Left lung (tissue), 10 donors: ENCODE results near the gene SDHAF4. TPM values are rescaled to one million over a fixed set of nuclear protein-coding genes. Genes with fewer than 3 reads are reported as not detected.

Experiments used
- ATAC-seq: fragments of 200-7000 bp; cut with Tn5 transposase; one replicate; pipeline ENCODE4 v1.9.1; 2020; ENCODE audit warnings: moderate library complexity
- DNase-seq, 4 donors: peaks; one replicate each; pipeline ENCODE4 v3.0.0-alpha.2; 2013 to 2020
- H3K27ac ChIP-seq, 2 donors: fragments of 200-600 bp; sonication (generic) in 1 of 2; one replicate each; pipeline versions ENCODE4 v1.5.0 to v1.8.0; 2020 to 2021
- H3K27me3 ChIP-seq, 2 donors: fragments of 200-600 bp; sonication (generic) in 1 of 2; one replicate each; pipeline versions ENCODE4 v1.5.0 to v1.8.0; 2020 to 2021
- H3K36me3 ChIP-seq, 2 donors: fragments of 200-600 bp; sonication (generic) in 1 of 2; one replicate each; pipeline versions ENCODE4 v1.5.0 to v1.8.0; 2020 to 2021
- H3K4me1 ChIP-seq, 2 donors: fragments of 200-600 bp; one replicate each; pipeline ENCODE4 v1.8.0; 2021
- H3K4me3 ChIP-seq, 2 donors: fragments of 200-600 bp; sonication (generic) in 1 of 2; one replicate each; pipeline versions ENCODE4 v1.5.0 to v1.8.0; 2020 to 2021; ENCODE audit warnings: mild to moderate bottlenecking in 1 of 2
- H3K9me3 ChIP-seq, 2 donors: fragments of 200-600 bp; sonication (generic) in 1 of 2; one replicate each; pipeline versions ENCODE4 v1.5.0 to v1.8.0; 2020 to 2021
- CTCF ChIP-seq, 2 donors: fragments of 200-600 bp; sonication (generic) in 1 of 2; IDR thresholded peaks; one replicate each; pipeline versions ENCODE4 v1.5.0 to v1.8.0; 2021; ENCODE audit warnings: antibody characterized with exemption in 2 of 2
- intact Hi-C, 2 donors: fragments of 100-400 bp; cut with DNase I; formaldehyde crosslinking; loops; one replicate each; pipeline versions ENCODE4 v1.11.2 to v1.14.2; 2022
- polyA plus RNA-seq, 6 donors: library from polyadenylated mRNA; unstranded; fragments of 120-200 nt; gene quantifications; one replicate each; pipeline ENCODE4 v1.2.1, GENCODE V29; 2013; ENCODE audit not compliant: insufficient read length in 6 of 6
- total RNA-seq, 2 donors: library from RNA; stranded (reverse); fragmentation: NEBNext Ultra II Directional; extraction: Animal tissue kit (Norgen Biotek cat#: 25700); gene quantifications; one replicate each; pipeline ENCODE4 v1.2.1, GENCODE V29; 2021
- donor health status: DM: no; HTN: yes; CAD: no.
- donor health status: DM: no; HTN: no; CAD: no.

The SDHAF4 gene
- total and polyA plus RNA-seq, 8 donors: 9.5 to 21.3 (median 16.9) TPM

DNA sequence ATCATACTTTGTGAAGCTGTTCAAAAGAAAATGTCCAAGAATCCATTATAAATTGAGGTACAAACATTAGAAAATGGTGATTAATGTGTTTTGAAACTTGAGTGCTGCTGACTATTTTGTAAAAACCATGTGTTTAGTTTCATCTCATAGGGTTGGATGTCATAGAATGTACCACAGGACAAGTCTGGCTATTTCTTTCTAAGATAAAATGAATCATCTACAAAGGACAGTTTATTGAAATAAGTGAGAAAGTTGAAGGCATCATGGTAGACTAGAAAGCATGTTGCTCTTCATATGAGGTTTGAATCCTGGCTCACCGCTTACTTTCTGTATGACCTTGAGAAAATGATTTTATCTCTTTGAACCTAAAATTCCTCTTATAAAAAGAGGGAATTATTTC lies 71.7 kb downstream of the SDHAF4 start:
- intact Hi-C loops: no loop called here
- ATAC-seq: no peak
- H3K4me1 ChIP-seq: no peaks in the 10 kb centered on the region

More for the DNA sequence above, 71.7 kb downstream of the SDHAF4 start:
- no peaks in the 10 kb centered on the region for H3K27me3 ChIP-seq
- H3K27ac ChIP-seq: no peak overlapping the region
- H3K4me3 ChIP-seq: no peak overlapping the region
- H3K36me3 ChIP-seq: no peaks in the 10 kb centered on the region
- no peak for TF ChIP-seq CTCF (IDR thresholded peaks at IDR 0.05)
- no peak for DNase-seq
- H3K9me3 ChIP-seq: no peaks in the 10 kb centered on the region

Other genes with a start within 250 kb of the SDHAF4 start
- 10 to 100 TPM; 26.4 to 28.8 TPM for gene FAM135A, start 153.4 kb upstream of the SDHAF4 start, total RNA-seq
- gene FAM135A, start 153.4 kb upstream of the SDHAF4 start, polyA plus RNA-seq: 10 to 100 TPM; 21.9 to 28.3 (median 25.2) TPM
- 10 to 100 TPM; 26.6 to 27.2 TPM for gene SMAP1, start 101.0 kb downstream of the SDHAF4 start, total RNA-seq
- 10 to 100 TPM; 26.2 to 30.6 (median 28.1) TPM for gene SMAP1, start 101.0 kb downstream of the SDHAF4 start, polyA plus RNA-seq